Parathyroid adenoma (tissue), 2 donors: ENCODE measurements around the gene KCNQ1.

ENCODE experiments used
- H2AFZ ChIP-seq: fragments of 300-600 bp; sonication (generic); one replicate; pipeline ENCODE4 v1.7.0; 2017; ENCODE audit warnings: antibody characterized with exemption, mild to moderate bottlenecking
- H3K27ac ChIP-seq: fragments of 300-600 bp; sonication (generic); one replicate; pipeline ENCODE4 v1.7.0; 2017
- H3K27me3 ChIP-seq: fragments of 300-600 bp; sonication (generic); one replicate; pipeline ENCODE4 v1.7.0; 2017; ENCODE audit warnings: low read length; ENCODE audit not compliant: control insufficient read depth, insufficient read depth
- H3K36me3 ChIP-seq: fragments of 300-600 bp; sonication (generic); one replicate; pipeline ENCODE4 v1.7.0; 2017; ENCODE audit warnings: low read length; ENCODE audit not compliant: control insufficient read depth, insufficient read depth
- H3K4me1 ChIP-seq: fragments of 300-600 bp; sonication (generic); one replicate; pipeline ENCODE4 v1.7.0; 2017; ENCODE audit warnings: control low read depth
- H3K4me2 ChIP-seq: fragments of 300-600 bp; sonication (generic); one replicate; pipeline ENCODE4 v1.7.0; 2017; ENCODE audit warnings: low read length
- H3K4me3 ChIP-seq: fragments of 300-600 bp; sonication (generic); one replicate; pipeline ENCODE4 v1.7.0; 2017; ENCODE audit warnings: low read depth, low read length
- H3K79me2 ChIP-seq: fragments of 300-600 bp; sonication (generic); one replicate; pipeline ENCODE4 v1.7.0; 2017; ENCODE audit warnings: control low read depth
- H3K9ac ChIP-seq: fragments of 300-600 bp; sonication (generic); one replicate; pipeline ENCODE4 v1.7.0; 2017; ENCODE audit warnings: mild to moderate bottlenecking
- H3K9me3 ChIP-seq: fragments of 300-600 bp; sonication (generic); one replicate; pipeline ENCODE4 v1.7.0; 2017; ENCODE audit warnings: low read length; ENCODE audit not compliant: control insufficient read depth
- TF ChIP-seq, protein P1 (sequence below): fragments of 300-600 bp; sonication (generic); IDR thresholded peaks from one replicate; pipeline ENCODE4 v1.7.0; 2017; ENCODE audit warnings: antibody characterized with exemption, mild to moderate bottlenecking
- donor health status: primary hyperparathyroidism.

KCNQ1 gene

DNA sequence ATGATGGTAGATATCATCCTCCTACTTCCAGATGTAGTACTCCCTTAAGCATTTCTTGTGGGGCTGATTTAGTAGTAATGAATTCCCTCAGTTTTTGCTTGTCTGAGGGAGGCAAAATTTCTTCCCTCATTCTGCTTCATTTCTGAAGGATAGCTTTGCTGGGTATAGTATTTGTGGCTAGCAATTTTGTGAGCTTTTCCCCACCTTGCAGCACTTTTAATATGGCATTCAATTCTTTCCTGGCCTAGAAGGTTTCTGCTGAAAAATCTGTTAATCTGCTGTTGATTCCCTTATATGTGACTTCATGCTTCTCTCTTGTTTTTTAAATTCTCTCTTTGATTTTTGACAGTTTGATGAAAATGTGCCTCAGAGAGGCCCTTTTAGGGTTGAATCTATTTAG lies 204.6 kb downstream of the KCNQ1 start:
- Histone ChIP-seq H3K9me3 (no peaks in the 10 kb centered on the region), H3K79me2 (peaks cover 2% of the 10 kb centered on the region), H3K4me3 (no peak overlapping the region), H3K36me3 (no peaks in the 10 kb centered on the region), H3K27ac (no peak overlapping the region), H3K27me3 (no peaks in the 10 kb centered on the region), H2AFZ (no peak overlapping the region), H3K9ac (no peak overlapping the region), H3K4me2 (no peak overlapping the region), H3K4me1 (no peaks in the 10 kb centered on the region)
- TF ChIP-seq, protein P1, sequence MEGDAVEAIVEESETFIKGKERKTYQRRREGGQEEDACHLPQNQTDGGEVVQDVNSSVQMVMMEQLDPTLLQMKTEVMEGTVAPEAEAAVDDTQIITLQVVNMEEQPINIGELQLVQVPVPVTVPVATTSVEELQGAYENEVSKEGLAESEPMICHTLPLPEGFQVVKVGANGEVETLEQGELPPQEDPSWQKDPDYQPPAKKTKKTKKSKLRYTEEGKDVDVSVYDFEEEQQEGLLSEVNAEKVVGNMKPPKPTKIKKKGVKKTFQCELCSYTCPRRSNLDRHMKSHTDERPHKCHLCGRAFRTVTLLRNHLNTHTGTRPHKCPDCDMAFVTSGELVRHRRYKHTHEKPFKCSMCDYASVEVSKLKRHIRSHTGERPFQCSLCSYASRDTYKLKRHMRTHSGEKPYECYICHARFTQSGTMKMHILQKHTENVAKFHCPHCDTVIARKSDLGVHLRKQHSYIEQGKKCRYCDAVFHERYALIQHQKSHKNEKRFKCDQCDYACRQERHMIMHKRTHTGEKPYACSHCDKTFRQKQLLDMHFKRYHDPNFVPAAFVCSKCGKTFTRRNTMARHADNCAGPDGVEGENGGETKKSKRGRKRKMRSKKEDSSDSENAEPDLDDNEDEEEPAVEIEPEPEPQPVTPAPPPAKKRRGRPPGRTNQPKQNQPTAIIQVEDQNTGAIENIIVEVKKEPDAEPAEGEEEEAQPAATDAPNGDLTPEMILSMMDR, result no peak

DNA sequence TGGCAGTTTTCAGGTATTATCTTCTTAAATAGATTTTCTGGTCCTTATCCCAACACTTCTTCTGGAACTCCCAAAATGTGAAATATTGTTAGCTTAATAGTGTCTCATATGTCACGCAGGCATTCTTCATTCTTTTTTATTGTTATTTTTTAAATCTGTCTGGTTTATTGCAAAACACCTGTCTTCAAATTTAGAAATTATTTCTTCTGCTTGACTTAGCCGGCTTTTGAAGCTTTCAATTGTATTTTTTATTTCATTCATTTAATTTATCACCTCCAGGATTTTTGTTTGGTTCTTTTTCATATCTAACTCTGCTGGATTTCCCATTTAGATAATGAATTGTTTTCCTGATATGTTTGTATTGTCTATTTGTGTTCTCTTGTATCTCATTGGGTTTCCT lies 205.0 kb downstream of the KCNQ1 start:
- peaks cover 2% of the 10 kb centered on the region for H3K79me2 ChIP-seq
- no peak overlapping the region for H3K4me2 ChIP-seq
- H3K27ac ChIP-seq, result no peak overlapping the region

DNA sequence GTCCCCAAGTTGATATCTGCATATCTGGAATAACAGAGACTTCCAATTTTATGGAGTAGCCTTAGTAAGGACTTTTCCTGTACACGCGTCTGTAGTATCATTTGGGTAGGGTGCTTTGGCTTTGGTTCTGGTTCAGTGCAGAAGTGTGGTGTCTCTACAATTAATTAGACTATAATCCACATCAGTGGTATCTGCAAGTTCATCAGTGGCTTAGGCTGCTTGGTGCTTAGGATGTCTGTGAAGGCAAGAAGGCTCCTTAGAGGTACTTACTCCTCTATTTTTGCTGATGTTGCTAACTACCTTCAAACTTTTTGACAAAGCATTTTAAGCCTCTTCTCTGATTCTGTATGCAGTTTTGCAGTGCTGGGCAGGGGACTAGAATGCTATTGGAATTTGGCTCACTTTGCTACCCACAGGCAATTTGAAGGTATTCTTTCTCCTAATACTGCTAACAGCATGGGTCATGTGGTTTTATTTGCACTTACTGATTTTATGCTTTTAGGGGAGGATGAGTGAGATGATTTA lies 205.6 kb downstream of the KCNQ1 start:
- Histone ChIP-seq H3K27me3 (no peaks in the 10 kb centered on the region), H3K4me2 (no peak overlapping the region), H3K9ac (no peak overlapping the region), H2AFZ (no peak overlapping the region), H3K36me3 (no peaks in the 10 kb centered on the region), H3K9me3 (no peaks in the 10 kb centered on the region), H3K27ac (no peak overlapping the region), H3K4me1 (no peaks in the 10 kb centered on the region), H3K4me3 (no peak overlapping the region), H3K79me2 (peaks cover 2% of the 10 kb centered on the region)
- TF ChIP-seq, protein P1, result no peak

More for the DNA sequence above, 205.0 kb downstream of the KCNQ1 start:
- Histone ChIP-seq H3K4me3 (no peak overlapping the region), H3K4me1 (no peaks in the 10 kb centered on the region), H3K36me3 (no peaks in the 10 kb centered on the region), H3K9ac (no peak overlapping the region), H2AFZ (no peak overlapping the region), H3K9me3 (no peaks in the 10 kb centered on the region), H3K27me3 (no peaks in the 10 kb centered on the region)
- TF ChIP-seq, protein P1, result no peak

DNA sequence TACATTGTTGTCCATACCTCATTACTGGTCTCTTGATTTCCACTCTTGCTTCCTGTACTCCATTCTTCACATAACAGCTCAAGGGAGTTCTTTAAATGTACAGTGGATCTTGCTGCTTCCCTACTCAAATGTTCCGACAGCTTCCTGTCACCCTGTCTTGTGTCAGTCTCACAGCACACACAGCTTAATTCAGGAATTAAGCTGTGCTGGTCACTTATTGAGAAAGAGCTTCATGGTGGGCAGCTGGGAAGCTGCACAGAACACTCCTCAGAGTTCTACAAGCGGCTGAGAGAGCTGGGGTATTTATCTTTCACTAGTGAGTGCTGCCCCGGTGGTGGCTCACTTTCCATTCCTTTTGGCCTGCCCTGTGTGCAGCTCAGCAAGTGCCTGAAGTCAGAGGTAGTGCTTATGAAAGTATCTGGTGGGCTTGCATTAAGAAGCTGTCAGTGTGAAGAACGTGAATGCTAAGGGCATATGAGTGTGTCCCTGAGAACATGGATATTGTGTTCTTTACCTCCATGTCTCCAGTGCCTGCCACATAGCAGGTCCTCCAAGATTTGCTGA lies 206.3 kb downstream of the KCNQ1 start:
- Histone ChIP-seq H3K9me3 (no peaks in the 10 kb centered on the region), H3K9ac (no peak overlapping the region), H3K36me3 (no peaks in the 10 kb centered on the region), H3K4me1 (no peaks in the 10 kb centered on the region), H3K27me3 (no peaks in the 10 kb centered on the region), H3K27ac (no peak overlapping the region), H2AFZ (no peak overlapping the region), H3K79me2 (peaks cover 2% of the 10 kb centered on the region), H3K4me3 (no peak overlapping the region), H3K4me2 (no peak overlapping the region)
- TF ChIP-seq, protein P1, result no peak

DNA sequence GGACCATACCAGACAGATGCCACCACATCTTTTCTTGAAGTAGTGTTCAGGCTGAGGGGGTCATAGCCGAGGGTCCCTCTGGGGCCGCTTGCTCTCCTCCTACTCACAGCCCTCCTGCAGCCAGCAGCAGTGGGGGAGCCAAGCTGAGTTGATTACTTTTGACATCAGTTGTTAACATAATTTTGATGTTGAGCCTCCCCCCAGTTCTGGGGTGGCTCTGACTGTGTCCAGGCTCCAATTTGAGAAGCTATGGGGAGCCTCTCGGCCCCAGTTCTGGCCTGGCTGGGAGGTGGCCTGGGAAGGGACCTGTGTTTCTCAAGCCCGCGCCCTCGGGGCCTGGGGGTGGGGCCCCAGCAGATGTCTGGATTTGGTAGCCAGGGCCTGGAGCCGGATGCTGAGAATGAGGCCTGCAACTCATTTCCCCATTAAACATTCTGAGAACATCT lies 207.0 kb downstream of the KCNQ1 start:
- Histone ChIP-seq H3K27ac (no peak overlapping the region), H3K9ac (no peak overlapping the region), H3K79me2 (peaks cover 2% of the 10 kb centered on the region), H3K9me3 (no peaks in the 10 kb centered on the region), H3K4me3 (no peak overlapping the region), H3K4me2 (no peak overlapping the region), H3K4me1 (no peaks in the 10 kb centered on the region), H3K27me3 (no peaks in the 10 kb centered on the region), H3K36me3 (no peaks in the 10 kb centered on the region), H2AFZ (no peak overlapping the region)
- TF ChIP-seq, protein P1, result no peak
